Breast epithelium (tissue), 3 donors: Measurements from ENCODE around the gene DPYSL4.

Experiments
- CTCF ChIP-seq, 3 donors: fragments of 450-650 bp; IDR thresholded peaks; one replicate each; pipeline ENCODE4 v1.5.1; 2016 to 2017; ENCODE audit warnings: antibody characterized with exemption in 3 of 3, mild to moderate bottlenecking in 3 of 3, moderate library complexity in 3 of 3
- POLR2A ChIP-seq: fragments of 450-650 bp; IDR thresholded peaks from one replicate; pipeline ENCODE4 v1.6.1; 2016; ENCODE audit warnings: antibody characterized with exemption, mild to moderate bottlenecking, moderate library complexity
- POLR2AphosphoS5 ChIP-seq, 3 donors: sonication (generic); formaldehyde crosslinking; IDR thresholded peaks; one replicate each; pipeline ENCODE4 v1.6.1; 2017; ENCODE audit warnings: antibody characterized with exemption in 3 of 3

GRCh38 chr10:132206806-132207535 lies 20.2 kb downstream of the DPYSL4 start:
- TF ChIP-seq CTCF (IDR thresholded peaks at IDR 0.05) (no peak), POLR2AphosphoS5 (IDR thresholded peaks at IDR 0.05) (no peak), POLR2A (no peak)
